ENCODE measurements around the gene RBM11.

Gene RBM11

DNA sequence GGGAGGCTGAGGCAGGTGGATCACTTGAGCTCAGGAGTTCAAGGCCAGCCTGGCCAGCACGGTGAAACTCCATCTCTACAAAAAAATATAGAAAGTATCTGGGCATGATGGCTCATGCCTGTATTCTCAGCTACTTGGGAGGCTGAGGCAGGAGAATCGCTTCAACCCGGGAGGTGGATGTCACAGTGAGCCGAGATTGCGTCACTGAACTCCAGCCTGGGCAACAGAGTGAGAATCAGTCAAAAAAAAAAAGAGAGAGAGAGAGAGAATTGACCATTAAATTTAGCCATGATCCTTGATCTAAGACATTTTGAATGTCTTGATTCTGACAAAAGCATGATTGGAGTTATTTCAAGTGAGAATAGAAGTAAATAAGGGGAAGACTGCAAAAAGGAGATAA, 19.1 kb downstream of the RBM11 start:
- TF ChIP-seq, protein P1, sequence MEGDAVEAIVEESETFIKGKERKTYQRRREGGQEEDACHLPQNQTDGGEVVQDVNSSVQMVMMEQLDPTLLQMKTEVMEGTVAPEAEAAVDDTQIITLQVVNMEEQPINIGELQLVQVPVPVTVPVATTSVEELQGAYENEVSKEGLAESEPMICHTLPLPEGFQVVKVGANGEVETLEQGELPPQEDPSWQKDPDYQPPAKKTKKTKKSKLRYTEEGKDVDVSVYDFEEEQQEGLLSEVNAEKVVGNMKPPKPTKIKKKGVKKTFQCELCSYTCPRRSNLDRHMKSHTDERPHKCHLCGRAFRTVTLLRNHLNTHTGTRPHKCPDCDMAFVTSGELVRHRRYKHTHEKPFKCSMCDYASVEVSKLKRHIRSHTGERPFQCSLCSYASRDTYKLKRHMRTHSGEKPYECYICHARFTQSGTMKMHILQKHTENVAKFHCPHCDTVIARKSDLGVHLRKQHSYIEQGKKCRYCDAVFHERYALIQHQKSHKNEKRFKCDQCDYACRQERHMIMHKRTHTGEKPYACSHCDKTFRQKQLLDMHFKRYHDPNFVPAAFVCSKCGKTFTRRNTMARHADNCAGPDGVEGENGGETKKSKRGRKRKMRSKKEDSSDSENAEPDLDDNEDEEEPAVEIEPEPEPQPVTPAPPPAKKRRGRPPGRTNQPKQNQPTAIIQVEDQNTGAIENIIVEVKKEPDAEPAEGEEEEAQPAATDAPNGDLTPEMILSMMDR (IDR thresholded peaks at IDR 0.05; ENCODE audit: insufficient read depth, missing control alignments) = no peak
- DNase-seq (ENCODE audit: insufficient read length, low spot score) = no peak
- FAIRE-seq = no peak

DNA sequence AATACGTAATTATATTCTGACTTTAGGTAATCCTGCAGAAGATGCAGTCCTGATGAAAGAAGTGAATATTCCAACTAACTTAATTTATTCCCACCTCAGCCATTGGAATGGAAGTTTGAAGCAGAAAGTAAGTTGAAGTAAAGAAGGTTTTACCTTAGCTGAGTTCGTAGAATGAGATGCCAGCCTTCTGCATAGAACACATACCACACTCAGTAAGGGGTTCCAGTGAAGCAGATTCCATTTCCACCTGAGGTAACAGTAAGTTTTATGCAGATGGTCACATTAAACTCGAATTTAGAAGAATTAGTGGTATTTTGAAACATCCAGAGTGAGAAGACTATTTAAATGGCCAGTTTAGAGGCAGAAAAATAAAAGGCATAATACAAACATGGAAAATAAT, 20.2 kb downstream of the RBM11 start:
- DNase-seq (ENCODE audit: insufficient read length, low spot score) (no peak), FAIRE-seq (no peak)
- TF ChIP-seq, protein P1 (IDR thresholded peaks at IDR 0.05; ENCODE audit: insufficient read depth, missing control alignments) = no peak

DNA sequence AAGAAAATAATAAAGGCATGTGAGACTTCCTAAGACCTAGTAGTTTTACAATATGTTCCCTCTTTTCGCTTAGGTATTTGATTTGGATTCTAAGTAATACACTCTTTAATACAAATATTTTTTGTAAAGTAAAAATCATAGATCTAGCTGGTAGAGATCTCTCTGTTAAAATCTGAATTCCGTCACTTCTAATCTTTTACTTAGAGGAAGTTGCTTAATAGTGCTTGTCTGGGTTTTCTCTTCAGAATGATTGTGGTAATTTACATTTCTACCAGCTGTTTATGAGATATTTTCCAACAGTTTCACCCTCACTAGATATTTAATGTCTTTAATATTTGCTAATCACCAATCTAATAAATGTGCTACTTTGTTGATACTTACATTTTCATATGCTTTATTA, 23.3 kb downstream of the RBM11 start:
- DNase-seq (ENCODE audit: insufficient read length, low spot score) (no peak), FAIRE-seq (no peak)
- TF ChIP-seq, protein P1 (IDR thresholded peaks at IDR 0.05; ENCODE audit: insufficient read depth, missing control alignments) = no peak

DNA sequence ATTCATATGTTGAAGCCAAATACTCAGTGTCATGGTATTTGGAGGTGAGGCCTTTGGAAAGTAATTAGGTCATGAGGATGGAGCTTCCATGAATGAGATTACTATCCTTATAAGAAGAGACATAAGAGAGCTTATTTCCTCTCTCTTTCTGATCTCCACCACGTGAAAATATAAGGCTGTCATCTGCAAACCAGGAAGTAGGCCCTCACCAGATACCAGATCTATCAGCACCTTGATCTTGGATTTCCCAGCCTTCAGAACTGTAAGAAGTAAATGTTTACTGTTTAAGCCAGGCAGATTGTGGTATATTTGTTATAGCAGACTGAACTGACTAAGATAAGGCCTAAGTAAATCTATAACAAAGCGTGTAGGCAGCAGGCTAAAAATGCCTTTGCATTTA, 25.3 kb downstream of the RBM11 start:
- TF ChIP-seq, protein P1 (IDR thresholded peaks at IDR 0.05; ENCODE audit: insufficient read depth, missing control alignments) = no peak
- DNase-seq (ENCODE audit: insufficient read length, low spot score) (no peak), FAIRE-seq (no peak)

DNA sequence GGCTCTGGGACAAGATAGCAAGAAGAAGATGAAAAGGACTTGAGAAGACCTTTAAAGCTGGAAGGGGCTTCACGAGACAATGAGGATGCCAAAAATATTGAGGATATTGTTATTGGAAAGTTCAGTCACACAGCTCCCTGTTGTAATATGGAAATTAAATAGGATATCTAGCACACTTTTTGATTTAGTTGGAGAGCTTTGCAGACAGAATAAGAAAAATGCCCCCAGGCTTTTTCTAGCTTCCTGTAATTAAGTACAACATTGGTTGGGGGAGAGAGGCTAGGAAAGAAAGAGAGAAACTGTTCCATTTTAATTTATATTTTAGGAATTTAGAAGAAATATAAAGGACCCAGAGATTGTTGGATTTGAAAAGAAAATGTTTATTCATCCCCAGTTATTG, 27.5 kb downstream of the RBM11 start:
- DNase-seq (ENCODE audit: insufficient read length, low spot score) (no peak), FAIRE-seq (no peak)
- TF ChIP-seq, protein P1 (IDR thresholded peaks at IDR 0.05; ENCODE audit: insufficient read depth, missing control alignments) = no peak

DNA sequence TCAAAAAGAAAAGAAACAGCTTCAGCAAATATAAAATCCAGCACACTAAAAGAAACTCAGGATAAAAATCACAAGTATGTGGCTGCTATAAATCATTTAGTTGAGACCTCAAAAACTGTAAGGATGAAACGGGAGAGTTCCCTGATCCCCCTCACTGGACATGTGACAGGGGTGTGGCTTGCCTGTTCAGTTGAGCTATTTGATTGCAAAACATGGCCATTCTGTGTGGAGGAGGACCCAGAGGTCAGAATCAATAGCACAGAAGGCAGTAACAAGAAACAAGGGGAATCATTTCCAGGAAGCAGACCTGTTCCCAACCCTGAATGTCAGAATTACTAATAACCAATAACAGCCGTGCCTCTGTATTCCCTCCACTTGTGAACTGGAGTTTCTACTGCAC, 27.9 kb downstream of the RBM11 start:
- FAIRE-seq = no peak
- TF ChIP-seq, protein P1 (IDR thresholded peaks at IDR 0.05; ENCODE audit: insufficient read depth, missing control alignments) = no peak
- DNase-seq (ENCODE audit: insufficient read length, low spot score) = no peak

DNA sequence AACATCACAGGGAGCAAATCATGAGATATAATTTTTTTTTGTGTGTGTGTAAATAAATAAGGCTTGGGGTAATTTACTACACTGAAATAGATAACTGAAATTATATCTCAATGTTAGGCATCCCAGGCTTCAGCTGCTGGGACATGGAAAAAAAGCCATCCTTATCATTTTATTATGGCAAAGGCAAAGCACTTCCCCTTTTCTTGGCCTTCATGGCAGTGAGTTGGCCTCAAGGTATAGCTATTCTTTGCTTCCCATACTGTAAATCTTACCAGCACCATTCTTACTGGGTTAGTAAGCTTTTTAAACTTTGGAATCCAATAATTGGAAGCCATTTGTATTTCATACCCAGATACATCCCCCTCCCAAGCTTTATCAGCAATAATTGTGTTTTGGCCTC, 29.0 kb downstream of the RBM11 start:
- DNase-seq (ENCODE audit: insufficient read length, low spot score) = no peak
- no peak for FAIRE-seq

More for the DNA sequence above, 29.0 kb downstream of the RBM11 start:
- TF ChIP-seq, protein P1 (IDR thresholded peaks at IDR 0.05; ENCODE audit: insufficient read depth, missing control alignments) = no peak
